GM12874 (cell line): ENCODE results near the gene DPCD.

Experiments
- TF ChIP-seq, protein P1 (sequence below): IDR thresholded peaks from 2 replicates; pipeline ENCODE4 v1.5.1; 2011; ENCODE audit warnings: low read depth, mild to moderate bottlenecking, control low read depth, low read length, moderate library complexity; ENCODE audit not compliant: insufficient read depth

DPCD gene

DNA sequence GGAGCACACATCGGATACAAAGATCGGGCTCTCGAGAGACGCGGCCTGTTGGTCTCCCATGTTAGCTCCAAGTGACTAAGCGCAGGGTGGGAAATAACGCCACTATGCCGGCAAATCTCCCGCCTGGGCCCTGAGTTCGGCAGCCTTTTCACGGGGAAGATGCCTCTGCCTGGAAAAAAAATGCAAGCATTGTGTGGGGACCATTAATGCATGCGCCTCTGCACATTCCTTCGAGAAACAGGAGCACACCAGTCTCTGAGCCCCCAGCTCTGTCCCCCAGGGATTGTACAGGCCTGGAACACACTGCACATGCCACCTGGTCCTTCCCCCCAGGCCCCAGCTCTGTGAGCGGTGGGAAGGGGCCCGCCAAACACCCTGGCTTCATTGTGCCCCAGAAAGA, 62.7 kb downstream of the DPCD start:
- TF ChIP-seq, protein P1, sequence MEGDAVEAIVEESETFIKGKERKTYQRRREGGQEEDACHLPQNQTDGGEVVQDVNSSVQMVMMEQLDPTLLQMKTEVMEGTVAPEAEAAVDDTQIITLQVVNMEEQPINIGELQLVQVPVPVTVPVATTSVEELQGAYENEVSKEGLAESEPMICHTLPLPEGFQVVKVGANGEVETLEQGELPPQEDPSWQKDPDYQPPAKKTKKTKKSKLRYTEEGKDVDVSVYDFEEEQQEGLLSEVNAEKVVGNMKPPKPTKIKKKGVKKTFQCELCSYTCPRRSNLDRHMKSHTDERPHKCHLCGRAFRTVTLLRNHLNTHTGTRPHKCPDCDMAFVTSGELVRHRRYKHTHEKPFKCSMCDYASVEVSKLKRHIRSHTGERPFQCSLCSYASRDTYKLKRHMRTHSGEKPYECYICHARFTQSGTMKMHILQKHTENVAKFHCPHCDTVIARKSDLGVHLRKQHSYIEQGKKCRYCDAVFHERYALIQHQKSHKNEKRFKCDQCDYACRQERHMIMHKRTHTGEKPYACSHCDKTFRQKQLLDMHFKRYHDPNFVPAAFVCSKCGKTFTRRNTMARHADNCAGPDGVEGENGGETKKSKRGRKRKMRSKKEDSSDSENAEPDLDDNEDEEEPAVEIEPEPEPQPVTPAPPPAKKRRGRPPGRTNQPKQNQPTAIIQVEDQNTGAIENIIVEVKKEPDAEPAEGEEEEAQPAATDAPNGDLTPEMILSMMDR = no peak

DNA sequence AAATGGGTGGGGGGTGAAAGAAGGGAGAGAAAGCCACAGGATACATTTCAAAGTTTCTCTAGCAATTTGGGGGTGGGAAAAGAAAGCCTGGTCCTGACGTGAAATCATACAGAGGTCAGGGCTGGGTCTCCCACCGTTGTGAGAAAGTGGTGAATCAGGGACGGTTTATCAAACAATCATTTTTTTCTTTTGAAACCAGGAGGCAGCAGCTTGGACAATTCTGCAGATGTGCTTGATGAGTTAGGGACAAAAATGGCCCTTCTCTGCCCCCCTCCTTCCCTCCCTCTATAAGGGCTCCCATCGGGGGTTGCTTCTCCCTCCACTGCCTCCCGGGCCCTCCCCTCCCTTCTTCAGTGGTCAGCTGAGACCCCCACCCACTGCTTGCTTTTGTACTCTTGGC, 63.2 kb downstream of the DPCD start:
- TF ChIP-seq, protein P1 = no peak

DNA sequence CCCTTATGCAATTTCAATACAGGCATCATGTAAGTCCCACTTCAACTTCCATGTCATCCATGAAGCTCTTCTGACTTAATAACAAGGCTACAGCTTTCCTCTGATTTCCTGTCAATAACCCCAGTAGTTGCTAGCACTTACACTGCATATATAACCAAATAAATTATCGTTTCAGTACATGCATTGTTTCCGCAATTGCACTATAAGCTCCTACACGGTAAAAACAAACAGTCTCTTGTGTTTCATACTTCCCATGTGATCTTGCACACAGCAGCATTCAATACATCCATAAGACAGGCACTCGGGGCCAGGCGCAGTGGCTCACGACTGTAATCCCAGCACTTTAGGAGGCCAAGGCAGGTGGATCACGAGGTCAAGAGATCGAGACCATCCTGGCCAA, 65.4 kb downstream of the DPCD start:
- TF ChIP-seq, protein P1 = no peak

DNA sequence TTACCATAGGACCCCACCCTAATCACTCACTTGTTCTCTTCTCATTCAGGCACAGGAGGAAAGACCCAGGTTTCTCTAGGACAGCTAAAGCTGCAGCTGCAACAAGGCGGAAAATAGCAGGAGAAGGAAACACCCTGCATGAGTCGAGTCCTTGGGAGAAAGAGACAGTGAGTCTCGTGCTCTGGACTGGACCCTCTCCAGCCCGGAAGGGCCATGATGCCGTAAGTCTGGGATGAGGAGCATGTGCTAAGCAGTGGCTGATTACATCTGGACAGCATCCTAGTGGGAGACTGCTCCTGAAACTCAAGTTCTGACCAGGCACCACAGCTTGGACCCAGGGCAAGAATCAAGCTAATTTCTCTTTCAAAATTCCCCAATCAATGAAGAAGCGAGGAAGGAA, 67.4 kb downstream of the DPCD start:
- TF ChIP-seq, protein P1 = no peak

DNA sequence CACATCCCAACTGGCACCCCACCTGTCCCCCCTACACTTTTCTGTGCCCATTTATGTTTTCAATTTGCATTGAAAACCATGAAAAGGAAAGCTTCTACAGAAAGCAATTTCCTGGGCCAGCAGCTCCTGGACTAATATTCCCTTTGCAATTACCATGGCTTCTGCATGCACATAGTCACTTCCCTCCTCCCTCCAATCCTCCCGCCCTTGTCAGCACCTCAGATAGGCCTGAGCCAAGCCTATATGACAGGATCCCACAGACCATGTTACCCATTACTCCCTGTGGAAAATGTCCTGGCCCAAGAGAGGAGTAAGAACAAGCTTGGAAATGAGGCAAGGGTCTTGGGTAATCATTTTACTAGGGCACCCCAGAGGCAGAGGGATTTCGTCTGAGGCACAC, 68.8 kb downstream of the DPCD start:
- TF ChIP-seq, protein P1 = no peak

DNA sequence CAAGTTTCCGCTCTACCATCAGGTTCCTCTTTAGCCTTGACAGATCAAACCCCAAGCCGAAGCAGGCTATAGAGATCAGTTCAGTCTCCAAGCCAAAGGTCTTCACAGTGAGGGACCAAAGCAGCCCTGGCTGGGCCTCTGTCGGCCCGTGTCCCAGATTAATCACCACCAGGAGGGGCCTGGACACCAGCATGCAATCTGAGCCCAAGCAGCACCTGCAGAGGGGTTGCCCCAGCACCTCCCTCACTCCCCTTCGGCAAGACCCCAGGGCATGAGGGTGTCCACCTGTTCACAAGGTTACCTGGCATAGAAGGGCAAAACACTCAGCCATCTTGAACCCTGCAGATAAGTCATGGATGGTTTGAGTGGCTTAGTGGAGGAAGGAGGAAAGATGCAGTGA, 70.9 kb downstream of the DPCD start:
- TF ChIP-seq, protein P1 = no peak
